Measurements from ENCODE around the gene RBM38. TPM values are rescaled to one million over a fixed set of nuclear protein-coding genes. Genes with fewer than 3 reads are reported as not detected.

RBM38 gene
- total RNA-seq, 1 donor from 2014 or later: 42.8 TPM

GRCh38 chr20:57448764-57449354 lies 57.7 kb downstream of the RBM38 start:
- Histone ChIP-seq H3K36me3 (ENCODE audit: control insufficient read depth, insufficient read depth, low read length) (no peaks in the 10 kb centered on the region), H3K4me3 (ENCODE audit: low read depth, low read length) (no peak overlapping the region), H3K27me3 (ENCODE audit: control insufficient read depth, insufficient read depth, low read length) (peaks cover 39% of the 10 kb centered on the region)
- no peak for TF ChIP-seq CTCF (IDR thresholded peaks at IDR 0.05; ENCODE audit: insufficient read depth, low read length, poor library complexity, severe bottlenecking)
- no peak for DNase-seq (ENCODE audit: low read depth)

DNA sequence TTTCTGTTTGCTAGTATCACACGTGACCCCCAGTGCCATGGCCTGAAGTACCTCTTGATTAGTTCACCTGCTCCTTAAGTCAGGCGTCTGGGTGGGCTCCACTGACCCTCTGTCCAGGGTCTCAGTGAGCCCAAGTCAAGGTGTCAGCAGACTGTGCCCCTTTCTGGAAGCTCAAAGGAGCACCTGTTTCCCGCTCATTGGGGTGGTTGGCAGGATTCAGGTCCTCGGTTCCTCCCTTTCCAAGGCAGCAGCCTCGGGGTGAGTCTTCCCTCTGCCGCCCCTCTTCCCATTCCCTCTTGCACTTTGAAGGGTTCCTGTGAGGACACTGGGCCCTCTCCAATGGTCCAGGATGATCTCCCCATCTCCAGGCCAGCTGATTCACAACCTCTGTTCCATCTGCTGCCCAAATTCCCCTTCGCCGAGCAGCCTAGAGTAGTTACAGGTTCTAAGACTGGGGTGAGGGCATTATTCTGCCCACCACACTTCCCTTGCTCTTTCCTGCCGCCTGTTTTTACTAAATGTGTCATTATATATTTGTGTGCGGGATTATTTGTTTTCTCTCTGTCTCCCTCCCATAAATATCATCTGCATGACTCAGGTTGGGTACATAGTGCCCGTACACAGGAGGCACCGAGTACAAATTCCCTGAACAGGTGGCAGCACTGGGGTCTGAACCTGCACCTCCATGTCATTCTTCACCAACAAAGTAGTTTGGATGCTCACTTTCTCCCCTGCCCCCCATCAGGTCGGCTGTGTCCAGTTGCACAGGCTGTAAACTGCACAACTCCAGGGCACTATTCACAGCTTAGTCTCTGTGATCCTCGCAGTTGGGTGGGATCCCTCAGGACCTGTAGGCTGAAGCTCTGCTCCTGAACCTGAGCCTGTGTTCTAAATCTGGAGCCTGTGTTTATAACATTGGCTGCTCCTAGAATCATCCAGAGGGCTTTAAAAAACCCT lies 58.5 kb downstream of the RBM38 start:
- Histone ChIP-seq H3K27me3 (ENCODE audit: control insufficient read depth, insufficient read depth, low read length) (peaks cover 34% of the 10 kb centered on the region), H3K4me3 (ENCODE audit: low read depth, low read length) (no peak overlapping the region), H3K36me3 (ENCODE audit: control insufficient read depth, insufficient read depth, low read length) (no peaks in the 10 kb centered on the region)
- TF ChIP-seq CTCF (IDR thresholded peaks at IDR 0.05; ENCODE audit: insufficient read depth, low read length, poor library complexity, severe bottlenecking): no peak
- no peak for DNase-seq (ENCODE audit: low read depth)

DNA sequence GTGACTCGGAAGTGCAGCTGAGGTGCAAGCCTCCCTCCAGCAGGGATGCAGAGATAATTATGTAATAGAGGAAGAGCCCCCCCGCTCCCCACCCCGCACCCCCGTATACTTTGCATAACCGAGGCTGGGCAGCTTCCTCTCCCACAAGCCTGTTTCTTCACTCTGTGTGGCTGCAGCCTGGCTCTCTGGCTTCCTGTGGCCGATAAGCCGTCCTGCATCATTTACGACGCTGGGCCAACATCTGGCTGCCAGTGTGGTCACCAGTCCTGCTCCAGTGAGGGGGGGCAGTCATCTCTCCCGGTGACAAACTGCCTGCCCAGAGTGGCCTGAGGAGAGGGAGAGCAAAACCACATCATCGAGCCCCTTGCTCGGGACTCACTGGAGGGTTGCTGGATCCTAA lies 59.2 kb downstream of the RBM38 start:
- DNase-seq (ENCODE audit: low read depth): no peak

GRCh38 chr20:57450931-57451330 lies 59.7 kb downstream of the RBM38 start:
- Histone ChIP-seq H3K36me3 (ENCODE audit: control insufficient read depth, insufficient read depth, low read length) (no peaks in the 10 kb centered on the region), H3K27me3 (ENCODE audit: control insufficient read depth, insufficient read depth, low read length) (peaks cover 34% of the 10 kb centered on the region), H3K4me3 (ENCODE audit: low read depth, low read length) (no peak overlapping the region)
- TF ChIP-seq CTCF (IDR thresholded peaks at IDR 0.05; ENCODE audit: insufficient read depth, low read length, poor library complexity, severe bottlenecking): no peak
- DNase-seq (ENCODE audit: low read depth): no peak

More for the DNA sequence above, 59.2 kb downstream of the RBM38 start:
- H3K36me3 ChIP-seq (ENCODE audit: control insufficient read depth, insufficient read depth, low read length): no peaks in the 10 kb centered on the region
- no peak overlapping the region for H3K4me3 ChIP-seq (ENCODE audit: low read depth, low read length)
- peaks cover 34% of the 10 kb centered on the region for H3K27me3 ChIP-seq (ENCODE audit: control insufficient read depth, insufficient read depth, low read length)
- TF ChIP-seq CTCF (IDR thresholded peaks at IDR 0.05; ENCODE audit: insufficient read depth, low read length, poor library complexity, severe bottlenecking): no peak

DNA sequence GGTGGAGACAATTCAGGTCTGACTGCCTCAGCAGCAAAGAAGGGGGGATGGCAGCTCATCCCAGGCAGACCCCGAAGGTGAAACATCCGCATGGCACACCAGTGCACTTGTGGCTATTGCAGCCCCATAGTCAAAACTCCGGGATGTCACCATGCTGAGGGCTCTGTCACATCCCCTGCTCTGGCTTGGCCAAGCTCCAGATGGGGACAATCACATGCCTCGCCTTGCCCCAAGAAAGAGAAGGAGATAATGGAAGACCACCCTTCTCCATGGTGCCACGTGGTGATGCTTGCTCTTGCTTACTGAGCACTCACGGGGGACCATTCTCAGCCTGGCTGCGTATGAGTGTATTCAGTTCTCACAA lies 60.2 kb downstream of the RBM38 start:
- DNase-seq (ENCODE audit: low read depth): no peak
- TF ChIP-seq CTCF (IDR thresholded peaks at IDR 0.05; ENCODE audit: insufficient read depth, low read length, poor library complexity, severe bottlenecking): no peak
- peaks cover 34% of the 10 kb centered on the region for H3K27me3 ChIP-seq (ENCODE audit: control insufficient read depth, insufficient read depth, low read length)

More for the DNA sequence above, 60.2 kb downstream of the RBM38 start:
- no peak overlapping the region for H3K4me3 ChIP-seq (ENCODE audit: low read depth, low read length)
- no peaks in the 10 kb centered on the region for H3K36me3 ChIP-seq (ENCODE audit: control insufficient read depth, insufficient read depth, low read length)

Measured in kidney epithelial cell (primary cell).